HG02981 (cell line): ENCODE results near the gene DBP.

Experiments used
- ATAC-seq: cut with Tn5 transposase; IDR thresholded peaks from one replicate; pipeline ENCODE4 v1.9.1; 2021; ENCODE audit warnings: mild to moderate bottlenecking, moderate library complexity; ENCODE audit not compliant: unreplicated experiment

Gene DBP

GRCh38 chr19:48587387-48587786 is 49.8 kb downstream of the DBP start:
- ATAC-seq: no peak

- no peak for ATAC-seq
Measured at GRCh38 chr19:48582168-48582567, 55.0 kb downstream of the DBP start.
